GM21515 (cell line): ENCODE data around the gene SYVN1.
"Not testable (repeated sequence)": the region's sequence is repeated elsewhere in the genome, so short reads cannot be mapped to it uniquely, and the experiment has no call there.

Experiments
- ATAC-seq: cut with Tn5 transposase; IDR thresholded peaks from one replicate; pipeline ENCODE4 v1.9.1; 2021; ENCODE audit not compliant: unreplicated experiment

The SYVN1 gene

DNA sequence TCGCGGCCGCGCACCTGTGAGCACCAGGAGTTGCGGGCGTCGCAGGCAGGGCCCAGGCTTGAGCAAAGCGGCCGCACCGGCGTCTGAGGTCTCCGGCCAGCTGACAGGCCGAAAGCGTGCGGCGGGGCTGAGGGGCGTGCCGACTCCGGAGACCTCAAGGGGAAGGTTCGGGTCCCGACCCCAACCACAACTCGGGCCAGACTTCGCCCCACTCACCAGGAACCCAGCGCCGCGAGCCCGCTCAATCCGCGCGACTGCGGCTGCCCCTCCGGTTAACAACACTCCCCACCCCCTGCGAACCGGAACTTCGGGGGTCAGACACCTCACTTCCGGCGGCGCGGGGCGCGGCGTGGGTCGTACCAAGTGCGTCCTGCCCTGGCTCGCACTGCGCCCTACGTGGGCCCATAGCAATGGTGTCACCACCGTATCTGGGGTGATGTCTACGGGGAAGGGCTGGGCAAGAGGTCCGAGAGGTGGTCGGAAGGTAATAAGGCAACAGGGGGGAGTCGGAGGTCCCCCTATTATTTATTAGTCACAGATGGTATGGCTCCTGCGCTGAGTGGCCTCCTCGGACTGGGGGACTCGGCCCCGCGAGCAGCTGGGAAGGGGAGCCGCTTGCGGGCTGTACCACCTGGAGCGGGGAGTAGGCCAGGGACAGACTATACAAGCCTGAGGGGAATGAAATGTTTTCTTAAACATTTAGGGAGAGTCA, at the start of gene SYVN1:
SYVN1 (minus strand) TSS at position 280 of the 712 bp plus-strand sequence. CDS start 918 bp downstream, outside the sequence.
- ATAC-seq = peak; percentile 58

DNA sequence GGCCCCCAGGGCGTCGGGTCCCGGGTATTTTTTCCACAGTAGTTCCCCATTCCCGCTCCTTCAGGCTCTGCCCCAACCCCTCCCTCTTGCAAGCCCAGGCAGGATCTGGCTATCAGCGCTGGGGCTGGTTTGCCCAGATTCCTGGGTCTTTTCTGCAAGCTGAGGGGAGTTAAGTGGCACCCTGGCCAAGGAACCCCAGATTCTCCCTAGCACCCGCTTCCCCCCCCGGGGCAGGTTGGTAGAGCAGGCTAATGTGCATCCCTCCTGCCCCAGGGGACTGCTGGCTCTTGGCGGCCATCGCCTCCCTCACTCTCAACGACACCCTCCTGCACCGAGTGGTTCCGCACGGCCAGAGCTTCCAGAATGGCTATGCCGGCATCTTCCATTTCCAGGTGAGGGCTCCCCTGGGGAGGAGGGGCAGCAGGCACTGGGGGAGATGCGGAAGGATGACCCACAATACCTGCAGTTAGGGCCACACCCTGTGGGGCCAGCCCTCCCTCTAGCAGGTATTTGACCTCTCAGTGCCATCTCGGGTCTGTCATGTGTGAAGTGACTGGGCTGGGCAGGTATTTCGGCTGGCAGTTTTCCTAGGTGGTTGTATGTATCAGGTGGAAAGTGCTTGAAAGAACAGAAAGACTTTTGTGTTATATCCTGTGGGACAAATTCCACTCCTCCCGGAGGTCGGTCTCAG, 49.0 kb upstream of the SYVN1 start:
- no peak for ATAC-seq

DNA sequence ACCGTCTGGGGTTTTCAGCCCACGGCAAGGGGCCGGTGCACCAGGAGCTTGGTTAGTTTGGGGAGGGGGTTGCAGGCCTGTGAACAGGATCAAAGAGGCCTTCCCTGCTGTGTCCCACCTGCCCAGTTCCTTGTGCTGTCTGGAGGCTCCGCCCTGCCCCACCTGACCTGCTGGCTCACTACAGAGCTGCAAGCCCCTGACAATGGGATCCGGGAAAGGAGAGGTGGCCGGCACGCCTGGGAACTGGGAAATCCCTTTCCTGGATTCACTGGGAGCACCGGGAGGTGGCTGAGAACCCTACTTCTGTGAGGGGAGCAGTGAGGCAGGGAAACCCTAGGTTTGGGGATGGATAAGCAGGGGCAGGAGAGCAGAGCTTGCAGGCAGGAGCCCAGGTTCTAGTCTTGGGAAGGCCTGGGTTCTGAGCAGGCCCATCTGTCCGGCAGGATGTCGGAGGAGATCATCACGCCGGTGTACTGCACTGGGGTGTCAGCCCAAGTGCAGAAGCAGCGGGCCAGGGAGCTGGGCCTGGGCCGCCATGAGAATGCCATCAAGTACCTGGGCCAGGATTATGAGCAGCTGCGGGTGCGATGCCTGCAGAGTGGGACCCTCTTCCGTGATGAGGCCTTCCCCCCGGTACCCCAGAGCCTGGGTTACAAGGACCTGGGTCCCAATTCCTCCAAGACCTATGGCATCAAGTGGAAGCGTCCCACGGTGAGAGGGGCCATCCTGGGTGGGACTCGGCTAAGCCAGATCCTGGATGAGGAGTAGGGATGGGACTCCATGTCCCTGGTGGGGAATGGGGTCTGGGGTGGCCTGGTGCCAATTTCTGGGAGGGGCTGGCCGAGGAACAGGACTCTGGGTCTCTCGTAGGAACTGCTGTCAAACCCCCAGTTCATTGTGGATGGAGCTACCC, 48.2 kb upstream of the SYVN1 start:
- ATAC-seq = no peak

DNA sequence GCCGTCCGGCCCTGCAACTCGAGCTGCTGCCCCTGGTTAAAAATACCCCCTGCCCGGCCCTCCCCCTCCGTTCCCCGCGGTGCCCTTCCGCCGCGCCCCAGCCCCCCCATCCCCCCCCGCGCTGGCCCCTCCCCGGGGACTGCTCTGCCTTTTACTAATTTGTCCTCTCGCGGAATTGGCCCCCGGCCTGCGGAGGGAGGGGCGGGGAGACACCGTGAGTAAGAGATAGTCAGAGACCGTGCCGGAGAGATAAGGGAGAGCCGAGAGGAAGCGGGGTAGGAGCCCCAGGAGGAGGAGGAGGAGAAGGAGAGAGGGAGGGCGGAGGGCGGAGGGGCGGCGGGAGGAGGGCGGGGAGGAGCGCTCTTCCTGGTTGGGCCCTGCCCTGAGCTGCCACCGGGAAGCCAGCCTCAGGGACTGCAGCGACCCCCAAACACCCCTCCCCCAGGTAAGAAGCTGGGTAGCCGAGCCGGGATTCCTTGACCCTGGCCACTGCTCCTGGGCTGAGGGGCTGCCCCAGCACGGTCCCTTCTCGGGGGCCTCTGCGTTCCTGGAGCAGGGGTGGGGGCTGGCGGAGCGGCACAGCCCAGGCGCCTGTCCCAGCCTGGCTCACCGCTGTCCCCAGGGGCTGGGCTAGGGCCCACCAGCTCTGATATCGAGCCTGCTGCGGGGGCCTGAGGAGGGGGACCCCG, 47.4 kb upstream of the SYVN1 start, which contains the start of gene CAPN1:
CAPN1 (plus strand) TSS at position 360 of the 689 bp plus-strand sequence. CDS start 774 bp downstream, outside the sequence.
- peak; percentile 41 for ATAC-seq

DNA sequence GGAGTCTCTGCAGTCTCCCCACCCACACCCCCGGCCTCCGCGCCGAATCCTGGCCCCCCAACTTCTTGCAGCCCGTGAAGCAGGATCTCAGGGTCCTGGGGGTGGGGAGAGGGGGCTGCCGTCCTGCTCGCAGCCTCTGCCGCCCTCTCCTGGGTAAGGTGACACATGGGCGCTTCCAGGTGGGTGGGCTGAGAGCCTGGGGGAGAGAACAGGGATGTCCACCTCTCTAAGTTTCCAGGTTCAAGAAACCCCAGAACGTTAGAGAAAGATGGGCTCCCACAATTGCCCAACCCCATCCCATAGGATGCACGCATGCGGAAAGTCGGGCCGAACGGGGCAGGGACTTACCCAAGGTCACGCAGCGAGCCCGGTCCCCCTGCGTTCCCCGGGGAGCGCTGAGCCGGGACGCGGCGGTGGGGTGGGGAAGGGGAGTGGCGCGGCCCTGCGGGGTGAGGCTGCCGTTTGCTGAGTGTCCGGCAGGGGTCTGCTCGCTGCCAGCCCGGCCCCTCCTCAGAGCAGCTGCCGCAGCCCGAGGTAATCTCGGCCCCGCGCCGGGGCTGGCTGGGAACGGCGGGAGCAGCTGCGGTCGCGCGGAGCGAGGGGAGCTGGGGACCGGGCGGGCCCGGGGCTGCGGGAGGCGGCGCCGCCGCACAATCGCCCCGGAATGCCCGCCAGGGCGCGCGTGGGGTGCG, 46.7 kb upstream of the SYVN1 start:
- ATAC-seq = peak; percentile 51

DNA sequence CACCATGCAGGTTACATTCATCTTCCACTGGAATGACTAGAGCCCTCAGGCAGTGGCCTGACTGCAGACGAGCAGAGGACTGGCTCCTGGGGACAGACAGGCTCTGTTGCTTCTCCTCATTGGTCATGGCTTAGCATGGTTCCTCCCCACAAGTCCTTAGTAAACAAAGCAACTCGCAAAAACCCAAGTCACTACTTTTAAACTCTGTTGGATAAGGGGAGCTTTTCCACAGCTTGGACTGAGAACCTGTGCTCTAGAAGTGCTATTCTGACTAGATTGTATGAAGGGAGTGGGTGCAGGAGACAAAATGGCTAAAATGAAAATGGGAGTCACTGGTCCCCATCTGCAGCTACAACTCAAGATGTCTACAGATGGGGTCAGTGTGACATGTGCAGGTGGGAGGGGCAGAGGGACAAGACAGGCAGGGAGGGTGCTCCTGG, 40.3 kb upstream of the SYVN1 start:
- ATAC-seq = not testable (repeated sequence)

DNA sequence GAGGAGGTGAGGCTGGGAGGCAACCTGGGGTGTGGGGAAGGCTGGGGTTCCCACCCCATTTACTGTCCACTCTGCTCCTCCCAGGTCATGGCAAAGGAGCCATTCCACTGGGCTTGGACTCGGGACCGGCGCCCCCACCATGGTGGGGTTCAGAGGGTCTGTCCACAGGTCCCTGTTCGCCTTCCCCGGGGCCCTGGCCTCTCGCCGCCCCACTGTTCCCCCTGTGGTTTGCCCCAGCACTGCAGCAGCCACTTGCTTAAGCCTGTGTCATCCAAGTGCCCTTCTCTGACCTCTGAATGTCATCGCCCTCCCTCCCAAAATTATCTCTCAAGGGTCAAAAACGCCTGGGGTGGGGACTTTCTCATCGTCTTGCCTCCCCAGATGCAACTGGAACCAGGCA, 38.3 kb upstream of the SYVN1 start:
- ATAC-seq = no peak

DNA sequence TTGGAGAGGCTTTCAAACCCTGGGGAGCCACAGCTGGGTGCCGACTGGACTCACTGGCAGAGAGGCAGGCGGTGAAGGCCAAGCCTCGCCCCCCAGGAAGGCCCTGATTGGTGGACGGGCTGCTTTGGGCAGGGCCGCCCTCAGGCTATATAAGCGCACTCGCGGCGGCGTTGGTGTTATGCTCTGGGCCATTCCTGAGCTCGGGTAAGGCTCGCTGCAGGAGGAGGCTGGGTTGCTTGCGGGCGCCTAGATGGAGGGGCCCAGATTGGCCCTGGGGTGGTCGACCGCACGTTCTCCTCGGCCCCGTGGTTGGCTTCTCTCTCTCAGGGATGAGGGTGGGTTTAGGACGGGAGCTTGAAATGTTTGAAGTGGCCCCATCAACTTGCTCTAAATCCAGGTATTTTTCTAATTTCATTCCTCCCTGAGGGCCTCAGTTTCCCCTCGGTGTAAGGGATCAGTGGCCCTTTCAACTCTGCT, 35.8 kb upstream of the SYVN1 start, which contains the start of gene SPDYC:
SPDYC (plus strand) TSS at position 176 of the 477 bp plus-strand sequence. CDS start 1,125 bp downstream, outside the sequence.
- ATAC-seq = no peak

DNA sequence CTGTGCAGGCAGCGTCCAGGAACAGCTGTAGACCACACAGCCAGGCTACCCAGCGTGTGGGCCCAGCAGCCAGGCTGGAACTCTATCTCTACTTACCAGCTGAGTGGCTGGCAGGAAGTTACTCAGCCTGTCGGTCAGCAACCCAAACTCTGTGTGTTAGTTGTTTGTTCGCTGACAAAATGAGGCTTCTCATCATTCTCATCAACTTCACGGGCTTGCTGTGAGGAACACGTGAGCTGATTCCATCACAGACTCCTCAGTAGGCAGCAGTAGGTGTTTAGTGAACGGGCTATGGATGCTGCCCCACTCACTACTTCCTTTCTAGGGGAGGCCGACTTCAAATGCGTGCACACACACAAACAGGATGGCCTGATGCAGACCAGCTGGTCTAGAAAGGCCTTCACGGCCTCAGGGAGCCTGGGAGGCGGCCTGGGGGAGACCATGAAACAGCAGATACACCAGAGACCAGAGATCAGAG, 34.9 kb upstream of the SYVN1 start:
- ATAC-seq = no peak

DNA sequence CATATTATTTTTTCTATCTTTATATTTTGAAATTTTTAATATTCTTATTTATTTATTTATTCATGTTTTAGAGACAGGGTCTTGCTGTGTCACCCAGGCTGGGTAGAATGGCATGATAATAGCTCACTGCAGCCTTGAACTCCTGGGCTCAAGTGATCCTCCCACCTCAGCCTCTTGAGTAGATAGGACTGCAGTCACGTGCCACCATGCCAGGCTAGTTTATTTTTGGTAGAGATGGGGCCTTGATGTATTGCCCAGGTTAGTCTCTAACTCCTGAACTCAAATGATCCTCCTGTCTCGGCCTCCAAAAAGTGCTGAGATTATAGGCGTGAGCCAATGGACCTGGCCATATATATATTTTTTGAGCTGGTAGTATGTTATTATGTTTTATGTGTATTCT, 33.3 kb upstream of the SYVN1 start:
- ATAC-seq = no peak

DNA sequence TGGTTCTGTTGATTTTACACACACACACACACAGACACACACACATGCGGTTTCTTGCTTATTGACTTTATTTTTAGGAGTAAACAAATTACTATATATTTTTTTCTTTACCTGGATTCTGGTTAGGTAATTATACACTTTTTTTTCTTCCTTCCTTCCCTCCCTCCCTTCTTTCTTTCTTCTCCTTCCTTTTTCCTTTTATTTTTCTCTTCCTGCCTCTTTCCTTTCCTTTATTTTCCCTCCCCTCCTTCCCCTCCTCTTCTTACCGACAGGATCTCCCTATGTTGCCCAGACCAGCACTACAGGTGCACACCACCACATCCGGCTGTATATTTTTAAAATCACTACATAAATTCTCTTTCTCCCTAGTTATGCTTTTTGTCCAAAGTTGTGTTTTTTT, 32.6 kb upstream of the SYVN1 start:
- no peak for ATAC-seq

DNA sequence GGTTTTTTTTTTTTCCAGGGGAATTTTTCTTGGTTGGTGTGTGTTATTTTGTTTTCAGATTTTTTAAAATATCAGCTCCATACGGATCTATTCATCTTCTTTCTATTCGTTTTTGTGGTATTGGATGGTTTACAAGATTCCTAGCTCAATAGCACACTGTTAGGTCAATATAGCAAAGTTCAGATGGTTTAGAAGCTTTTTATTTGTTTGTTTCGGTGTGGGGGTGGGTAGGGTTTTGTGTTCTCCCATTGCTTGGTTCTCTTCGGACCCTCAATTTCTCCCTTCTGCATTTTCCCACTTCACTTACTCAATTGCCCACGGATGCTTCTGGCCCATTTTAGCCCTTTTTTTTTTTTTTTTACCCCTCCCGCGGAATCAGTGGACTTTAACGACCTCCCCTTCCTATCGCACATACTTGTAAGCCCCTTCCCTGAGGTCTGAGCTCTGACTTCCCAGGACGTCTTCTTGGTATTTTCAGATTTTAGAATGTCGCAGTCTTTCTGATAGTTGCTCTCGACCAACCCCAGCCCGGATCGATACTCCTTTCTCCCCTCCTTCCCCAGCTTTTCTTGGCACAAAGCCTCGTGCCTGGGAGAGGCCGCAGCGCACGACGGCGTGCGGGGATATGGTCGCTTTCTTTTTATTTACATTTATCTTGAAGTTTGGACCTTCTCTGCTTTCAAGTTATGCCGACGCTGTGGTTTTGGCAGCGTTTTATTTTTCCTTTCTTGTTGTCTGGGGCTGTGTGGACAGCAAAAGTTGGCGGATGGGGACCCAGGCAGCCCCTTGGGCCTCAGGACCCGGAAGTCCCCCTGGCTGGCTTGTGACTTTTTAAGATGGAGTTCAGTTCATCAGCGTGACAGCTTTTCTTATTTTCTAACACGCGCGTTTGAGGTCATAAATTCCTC, 31.3 kb upstream of the SYVN1 start:
- ATAC-seq = no peak

DNA sequence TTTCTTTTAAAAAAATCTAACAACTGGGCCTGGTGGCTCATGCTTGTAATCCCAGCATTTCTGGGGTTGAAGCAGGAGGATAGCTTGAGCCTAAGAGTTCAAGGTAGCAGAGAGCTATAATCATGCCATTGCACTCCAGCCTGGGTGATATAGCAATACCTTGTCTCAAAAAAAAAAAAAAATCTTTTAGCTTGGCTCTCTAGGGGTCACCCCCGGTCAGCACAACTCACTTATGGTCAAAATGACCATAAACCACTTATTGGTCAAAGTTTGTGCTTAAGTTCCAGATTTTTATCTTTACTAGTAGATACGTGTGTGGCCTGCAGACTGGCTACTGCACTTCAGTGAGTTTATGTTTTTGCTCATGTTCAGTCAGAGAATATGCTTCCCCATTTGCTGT, 29.4 kb upstream of the SYVN1 start:
- no peak for ATAC-seq

DNA sequence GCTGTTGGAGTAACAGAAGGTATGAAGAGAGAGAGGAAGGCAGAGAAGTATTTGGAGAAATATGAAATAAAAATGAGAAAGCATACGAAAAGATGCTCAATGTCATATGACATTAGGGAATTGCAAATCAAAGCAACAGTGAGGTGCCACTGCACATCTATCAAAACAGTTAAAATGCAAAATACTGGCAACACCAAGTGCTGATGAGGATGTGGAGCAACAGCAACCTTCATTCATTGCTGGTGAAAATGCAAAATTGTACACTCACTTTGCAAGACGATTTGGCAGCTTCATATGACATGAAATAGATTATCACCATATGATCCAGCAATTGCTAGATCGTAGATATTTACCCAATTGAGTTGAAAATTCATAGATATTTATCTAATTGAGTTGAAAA, 26.3 kb upstream of the SYVN1 start:
- ATAC-seq = no peak

DNA sequence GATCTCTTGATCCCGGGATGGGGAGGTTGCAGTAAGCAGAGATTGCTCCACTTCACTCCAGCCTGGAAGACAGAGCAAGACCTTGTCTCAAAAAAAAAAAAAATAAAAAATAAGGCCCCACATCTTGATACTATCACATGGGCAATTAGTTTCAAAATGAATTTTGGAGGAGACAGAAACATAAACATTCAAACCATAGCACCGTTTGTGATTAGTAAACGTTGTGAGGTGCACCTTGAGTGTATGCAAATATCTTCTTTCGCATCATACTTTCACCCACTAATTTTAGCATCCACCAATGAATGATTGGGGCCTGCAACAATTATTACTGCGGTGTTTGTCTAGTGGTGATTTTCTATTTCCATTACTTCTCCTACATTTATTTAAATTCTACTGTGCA, 24.7 kb upstream of the SYVN1 start:
- ATAC-seq = no peak

DNA sequence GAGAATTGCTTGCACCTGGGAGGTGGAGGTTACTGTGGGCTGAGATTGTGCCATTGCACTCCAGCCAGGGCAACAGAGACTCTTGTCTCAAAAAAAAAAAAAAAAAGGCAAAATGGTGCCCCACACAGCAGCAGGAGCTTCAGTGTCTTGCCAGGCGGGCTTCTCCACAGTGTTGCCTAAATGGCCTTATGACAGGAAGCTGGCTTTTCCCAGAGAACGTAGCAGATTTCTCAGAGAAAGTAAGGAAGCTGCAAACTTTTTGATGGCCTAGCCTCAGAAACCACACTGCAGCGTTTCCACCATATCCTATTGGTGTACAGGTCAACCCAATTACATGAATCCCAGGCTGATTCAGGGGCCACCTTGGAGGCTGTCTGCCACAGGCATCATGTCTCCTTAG, 23.0 kb upstream of the SYVN1 start:
- ATAC-seq = no peak

DNA sequence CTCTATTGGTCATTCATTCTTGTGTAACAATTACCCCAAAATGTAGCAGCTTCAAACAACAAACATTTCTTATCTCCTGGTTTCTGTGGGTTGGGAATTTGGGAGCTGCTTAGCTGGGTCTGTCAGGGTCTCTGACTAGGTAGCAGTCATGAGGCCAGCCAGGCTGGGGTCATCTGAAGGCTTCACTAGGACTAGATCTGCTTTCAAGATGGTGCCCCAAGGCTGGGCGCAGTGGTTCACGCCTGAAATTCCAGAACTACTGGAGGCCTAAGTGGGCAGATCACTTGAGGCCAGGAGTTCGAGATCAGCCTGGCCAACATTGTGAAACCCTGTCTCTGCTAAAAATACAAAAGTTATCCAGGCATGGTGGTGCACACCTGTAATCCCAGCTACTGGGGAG, 22.6 kb upstream of the SYVN1 start:
- ATAC-seq = no peak

DNA sequence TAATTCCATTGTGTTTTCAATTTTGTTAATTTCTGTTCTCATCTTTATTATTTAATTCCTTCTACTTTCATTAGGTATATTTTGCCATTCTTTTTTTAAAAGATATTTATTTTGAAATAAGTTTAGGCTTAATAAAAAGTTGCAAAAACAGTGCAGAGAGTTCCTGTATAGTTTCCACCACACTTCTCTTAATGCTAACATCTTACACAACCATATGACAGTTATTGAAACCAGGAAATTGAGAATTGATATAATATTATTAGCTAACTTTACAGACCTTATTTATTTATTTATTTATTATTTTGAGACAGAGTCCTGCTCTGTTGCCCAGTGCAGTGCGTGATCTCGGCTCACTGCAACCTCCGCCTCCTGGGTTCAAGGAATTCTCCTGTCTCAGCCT, 21.9 kb upstream of the SYVN1 start:
- no peak for ATAC-seq

DNA sequence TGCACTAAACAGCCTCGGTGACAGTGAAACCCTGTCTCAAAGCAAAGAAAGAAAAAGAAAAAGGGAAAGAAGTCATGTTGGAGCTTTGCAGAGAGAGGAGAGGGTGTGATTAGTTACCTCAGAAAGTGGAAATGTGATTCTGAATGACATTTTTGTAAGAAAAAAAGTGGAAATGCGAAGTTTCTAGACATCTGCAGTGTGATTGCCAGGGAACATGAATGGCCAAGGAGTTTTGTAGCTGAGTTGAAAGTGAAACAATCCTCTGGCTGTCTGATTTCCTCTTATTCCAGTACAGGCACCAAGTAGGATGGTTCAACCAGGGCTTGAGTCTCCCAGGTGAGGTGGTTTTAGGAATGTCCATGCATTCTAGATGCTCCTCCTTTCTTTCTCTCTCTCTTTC, 17.8 kb upstream of the SYVN1 start:
- no peak for ATAC-seq
